Breast epithelium (tissue), 3 donors: ENCODE measurements around the gene VSIG10L2.

Experiments used
- POLR2A ChIP-seq: fragments of 450-650 bp; IDR thresholded peaks from one replicate; pipeline ENCODE4 v1.6.1; 2016; ENCODE audit warnings: antibody characterized with exemption, mild to moderate bottlenecking, moderate library complexity
- TF ChIP-seq, protein P1 (sequence below), 3 donors: fragments of 450-650 bp; IDR thresholded peaks; one replicate each; pipeline ENCODE4 v1.5.1; 2016 to 2017; ENCODE audit warnings: antibody characterized with exemption in 3 of 3, mild to moderate bottlenecking in 3 of 3, moderate library complexity in 3 of 3

DNA sequence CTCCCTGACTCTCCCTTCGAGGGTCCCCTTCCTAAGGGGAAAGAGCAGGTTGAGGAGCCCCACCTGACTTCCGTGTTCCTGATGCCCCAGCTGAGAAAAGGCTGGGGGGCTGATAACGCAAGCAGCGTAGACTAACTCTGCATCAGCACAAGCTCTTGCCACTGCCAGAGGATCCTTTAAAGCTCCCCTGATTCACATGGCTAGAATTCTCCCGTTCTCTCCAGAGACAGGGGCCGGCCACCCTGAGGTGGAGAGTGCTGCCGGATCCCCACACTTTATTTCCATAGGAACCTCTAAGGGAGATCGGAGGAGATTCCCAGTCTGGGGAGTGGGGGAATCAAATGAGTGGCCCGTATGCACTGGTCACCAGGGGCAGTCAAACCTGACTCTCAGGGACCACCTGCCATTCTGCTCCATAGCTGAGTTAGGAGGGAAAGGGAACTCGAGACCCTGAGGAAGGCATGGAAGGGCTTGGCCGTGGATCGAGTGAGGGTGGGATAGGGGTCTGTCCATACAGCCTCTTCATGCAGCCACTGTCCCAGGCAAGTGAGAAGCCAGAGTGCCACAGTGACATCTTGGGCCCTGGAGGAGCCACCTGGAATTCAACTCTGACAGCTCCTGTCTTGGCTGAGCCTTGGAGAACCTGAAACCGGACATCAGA is 1.4 kb upstream of the VSIG10L2 start:
- TF ChIP-seq, protein P1, sequence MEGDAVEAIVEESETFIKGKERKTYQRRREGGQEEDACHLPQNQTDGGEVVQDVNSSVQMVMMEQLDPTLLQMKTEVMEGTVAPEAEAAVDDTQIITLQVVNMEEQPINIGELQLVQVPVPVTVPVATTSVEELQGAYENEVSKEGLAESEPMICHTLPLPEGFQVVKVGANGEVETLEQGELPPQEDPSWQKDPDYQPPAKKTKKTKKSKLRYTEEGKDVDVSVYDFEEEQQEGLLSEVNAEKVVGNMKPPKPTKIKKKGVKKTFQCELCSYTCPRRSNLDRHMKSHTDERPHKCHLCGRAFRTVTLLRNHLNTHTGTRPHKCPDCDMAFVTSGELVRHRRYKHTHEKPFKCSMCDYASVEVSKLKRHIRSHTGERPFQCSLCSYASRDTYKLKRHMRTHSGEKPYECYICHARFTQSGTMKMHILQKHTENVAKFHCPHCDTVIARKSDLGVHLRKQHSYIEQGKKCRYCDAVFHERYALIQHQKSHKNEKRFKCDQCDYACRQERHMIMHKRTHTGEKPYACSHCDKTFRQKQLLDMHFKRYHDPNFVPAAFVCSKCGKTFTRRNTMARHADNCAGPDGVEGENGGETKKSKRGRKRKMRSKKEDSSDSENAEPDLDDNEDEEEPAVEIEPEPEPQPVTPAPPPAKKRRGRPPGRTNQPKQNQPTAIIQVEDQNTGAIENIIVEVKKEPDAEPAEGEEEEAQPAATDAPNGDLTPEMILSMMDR (IDR thresholded peaks at IDR 0.05): no peak
- TF ChIP-seq POLR2A: no peak
